Smooth muscle cell (in vitro differentiated cells): ENCODE results near the gene GATA6. TPM values are rescaled to one million over a fixed set of nuclear protein-coding genes. Genes with fewer than 3 reads are reported as not detected.

Experiments
- DNase-seq: peaks from one replicate; lab custom pipeline; 2025; ENCODE audit not compliant: unreplicated experiment; lab: John Stamatoyannopoulos, UW
- H2AFZ ChIP-seq: fragments of 200-600 bp; sonication (generic); 2 replicates; pipeline ENCODE4 v1.6.0; 2016; ENCODE audit warnings: antibody characterized with exemption, low read depth, mild to moderate bottlenecking
- H3F3A ChIP-seq: fragments of 200-600 bp; sonication (generic); 2 replicates; pipeline ENCODE4 v1.6.0; 2017; ENCODE audit warnings: antibody characterized with exemption, low read depth
- H3K27ac ChIP-seq: fragments of 200-600 bp; sonication (generic); 2 replicates; pipeline ENCODE4 v1.5.1; 2016; ENCODE audit warnings: low read depth, mild to moderate bottlenecking
- H3K27me3 ChIP-seq: fragments of 200-600 bp; sonication (generic); 2 replicates; pipeline ENCODE4 v1.6.1; 2016; ENCODE audit warnings: low read depth, mild to moderate bottlenecking
- H3K36me3 ChIP-seq: fragments of 200-600 bp; sonication (generic); 2 replicates; pipeline ENCODE4 v1.5.1; 2016; ENCODE audit warnings: low read depth
- H3K4me1 ChIP-seq: fragments of 200-600 bp; sonication (generic); 2 replicates; pipeline ENCODE4 v1.5.1; 2016; ENCODE audit warnings: low read depth
- H3K4me2 ChIP-seq: fragments of 200-600 bp; sonication (generic); 2 replicates; pipeline ENCODE4 v1.6.0; 2016; ENCODE audit warnings: mild to moderate bottlenecking
- H3K4me3 ChIP-seq: fragments of 200-600 bp; sonication (generic); 2 replicates; pipeline ENCODE4 v1.5.1; 2016; ENCODE audit warnings: mild to moderate bottlenecking
- H3K79me2 ChIP-seq: fragments of 200-600 bp; sonication (generic); 2 replicates; pipeline ENCODE4 v1.6.0; 2016; ENCODE audit warnings: low read depth, mild to moderate bottlenecking
- H3K9ac ChIP-seq: fragments of 200-600 bp; sonication (generic); 2 replicates; pipeline ENCODE4 v1.6.0; 2016; ENCODE audit warnings: low read depth
- H3K9me3 ChIP-seq: fragments of 200-600 bp; sonication (generic); replicated peaks from 2 replicates; pipeline ENCODE4 v1.5.1; 2016; ENCODE audit warnings: low read depth
- H4K20me1 ChIP-seq: fragments of 200-600 bp; sonication (generic); 2 replicates; pipeline ENCODE4 v1.6.0; 2016; ENCODE audit warnings: low read depth
- CTCF ChIP-seq: fragments of 200-600 bp; sonication (generic); IDR thresholded peaks from 2 replicates; pipeline ENCODE4 v1.5.1; 2017; ENCODE audit warnings: borderline replicate concordance, mild to moderate bottlenecking, antibody characterized with exemption; ENCODE audit not compliant: insufficient read depth, poor library complexity, severe bottlenecking
- WGBS: methylation state at CpG from one replicate; pipeline ENCODE4 v1.1.7; 2016; ENCODE audit warnings: low lambda C conversion rate; 5-methylcytosine and 5-hydroxymethylcytosine counted together
- polyA plus RNA-seq: library from polyadenylated mRNA; unstranded; fragments of >200 nt; fragmentation: Nextera tagmentation; extraction: Ambion mirVana; gene quantifications from 2 replicates; pipeline ENCODE4 v1.2.1, GENCODE V29; 2016
- total RNA-seq: library from RNA; depleted of rRNA; stranded (reverse); fragments of >200 nt; gene quantifications from 2 replicates; pipeline ENCODE4 v1.2.3, GENCODE V29; 2014

The GATA6 gene
- total and polyA plus RNA-seq, 2 experiments from 2014 or later = 48.5 to 49.9 TPM

- 1% methylated on average over 36 of the region's 36 CpGs for WGBS
- peaks cover 4% of the 10 kb centered on the region for H3F3A ChIP-seq
- no peaks in the 10 kb centered on the region for H3K27me3 ChIP-seq
- peak overlapping the region; percentile 92 for H3K4me3 ChIP-seq
- peak overlapping the region; percentile 70 for H3K27ac ChIP-seq
- H3K9me3 ChIP-seq = no peaks in the 10 kb centered on the region
- no peaks in the 10 kb centered on the region for H3K4me1 ChIP-seq
- peaks cover 35% of the 10 kb centered on the region for H4K20me1 ChIP-seq
- peak overlapping the region; percentile 96 for H3K4me2 ChIP-seq
- peaks cover 48% of the 10 kb centered on the region for H3K79me2 ChIP-seq
- TF ChIP-seq CTCF = no peak
- H2AFZ ChIP-seq = no peak overlapping the region
- peak overlapping the region; percentile 89 for H3K9ac ChIP-seq
- no peak for DNase-seq
- no peaks in the 10 kb centered on the region for H3K36me3 ChIP-seq
These were observed 948 bp upstream of the GATA6 start for GRCh38 chr18:22168360-22168921.

GRCh38 chr18:22169889-22170420, 566 bp downstream of the GATA6 start:
- peak overlapping the region; percentile 92 for H3K4me3 ChIP-seq
- no peak overlapping the region for H2AFZ ChIP-seq
- peaks cover 63% of the 10 kb centered on the region for H3K79me2 ChIP-seq
- H3K27me3 ChIP-seq = no peaks in the 10 kb centered on the region
- H3K9ac ChIP-seq = peak overlapping the region; percentile 89
- H3K36me3 ChIP-seq = no peaks in the 10 kb centered on the region
- no peak for DNase-seq
- under 1% methylated on average over 49 of the region's 49 CpGs for WGBS
- peak overlapping the region; percentile 70 for H3K27ac ChIP-seq
- peaks cover 50% of the 10 kb centered on the region for H4K20me1 ChIP-seq
- no peak for TF ChIP-seq CTCF
- H3K4me1 ChIP-seq = no peaks in the 10 kb centered on the region
- H3K9me3 ChIP-seq = no peaks in the 10 kb centered on the region
- peak overlapping the region; percentile 96 for H3K4me2 ChIP-seq
- H3F3A ChIP-seq = peaks cover 4% of the 10 kb centered on the region

GRCh38 chr18:22170421-22171257, 1.2 kb downstream of the GATA6 start:
- Histone ChIP-seq H3K4me1 (peaks cover 1% of the 10 kb centered on the region), H3K9me3 (no peaks in the 10 kb centered on the region), H4K20me1 (peaks cover 57% of the 10 kb centered on the region), H3K4me3 (peak overlapping the region; percentile 92), H3F3A (peaks cover 4% of the 10 kb centered on the region), H2AFZ (no peak overlapping the region), H3K27ac (peak overlapping the region; percentile 70), H3K79me2 (peaks cover 70% of the 10 kb centered on the region), H3K9ac (peak overlapping the region; percentile 89), H3K4me2 (peak overlapping the region; percentile 96), H3K36me3 (no peaks in the 10 kb centered on the region), H3K27me3 (no peaks in the 10 kb centered on the region)
- DNase-seq = no peak
- WGBS = 1% methylated on average over 65 of the region's 66 CpGs
- no peak for TF ChIP-seq CTCF
